ENCODE measurements around the gene CAMK2B. TPM values are rescaled to one million over a fixed set of nuclear protein-coding genes. Genes with fewer than 3 reads are reported as not detected.

The CAMK2B gene
- total and polyA plus RNA-seq, 2 experiments from 2014 or later = not detected

DNA sequence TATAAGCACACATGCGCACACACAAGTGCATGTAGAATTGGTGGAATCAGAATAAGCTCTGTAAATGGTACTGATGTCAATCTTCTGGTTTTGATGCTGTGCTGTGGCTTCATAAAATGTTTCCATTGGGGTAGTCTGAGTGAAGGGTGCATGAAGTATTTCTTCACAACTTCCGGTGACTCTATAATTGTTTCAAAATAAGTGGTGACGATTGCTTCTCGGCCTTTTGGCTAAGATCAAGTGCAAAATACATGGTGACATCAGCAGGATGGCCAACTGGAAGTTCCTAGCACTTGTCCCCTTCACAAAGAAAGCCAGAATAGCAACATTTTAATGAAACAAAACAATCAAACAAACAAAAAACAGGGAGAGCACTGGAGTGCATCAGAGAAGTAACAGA, 41.6 kb upstream of the CAMK2B start:
- Mint-ChIP-seq H3K9me3 (no peaks in the 10 kb centered on the region), H3K27me3 (ENCODE audit: insufficient read depth, low read depth, poor library complexity) (peaks cover 1% of the 10 kb centered on the region), H3K36me3 (ENCODE audit: low read depth) (no peaks in the 10 kb centered on the region), H3K27ac (no peak overlapping the region), H3K4me1 (no peaks in the 10 kb centered on the region), H3K4me3 (no peak overlapping the region)
- DNase-seq (ENCODE audit: low spot score) = no peak
- no peaks in the 10 kb centered on the region for H3F3A ChIP-seq (replicated peaks; ENCODE audit: low read depth)
- TF ChIP-seq ZNF114 (CRISPR knock-in tag; IDR thresholded peaks at IDR 0.05) = no peak
- TF ChIP-seq EZH2 (IDR thresholded peaks at IDR 0.05; ENCODE audit: low read depth, unreplicated experiment) = no peak
- TF ChIP-seq ZNF331 (CRISPR knock-in tag; IDR thresholded peaks at IDR 0.05; ENCODE audit: low read depth) = no peak
- TF ChIP-seq CREB1 (CRISPR knock-in tag; IDR thresholded peaks at IDR 0.05; ENCODE audit: low read depth) = no peak
- TF ChIP-seq EZH2phosphoT487 (IDR thresholded peaks at IDR 0.05; ENCODE audit: unreplicated experiment) = no peak
- no peaks in the 10 kb centered on the region for H4K20me1 ChIP-seq (replicated peaks; ENCODE audit: insufficient read depth)
- no peak overlapping the region for H3K27ac ChIP-seq (ENCODE audit: low read depth)
- no peaks in the 10 kb centered on the region for H3K79me2 ChIP-seq (replicated peaks; ENCODE audit: insufficient read depth)
- H2AFZ ChIP-seq = no peak overlapping the region
- no peaks in the 10 kb centered on the region for H3K36me3 ChIP-seq (ENCODE audit: insufficient read depth)
- H3K9me2 ChIP-seq (ENCODE audit: insufficient read depth) = no peaks in the 10 kb centered on the region
- H3K4me1 ChIP-seq (ENCODE audit: insufficient read depth) = no peaks in the 10 kb centered on the region
- H3K4me2 ChIP-seq = no peak overlapping the region
- no peak for ATAC-seq
- no peak overlapping the region for H3K4me3 ChIP-seq
- no peaks in the 10 kb centered on the region for H3K27me3 ChIP-seq (ENCODE audit: insufficient read depth)

DNA sequence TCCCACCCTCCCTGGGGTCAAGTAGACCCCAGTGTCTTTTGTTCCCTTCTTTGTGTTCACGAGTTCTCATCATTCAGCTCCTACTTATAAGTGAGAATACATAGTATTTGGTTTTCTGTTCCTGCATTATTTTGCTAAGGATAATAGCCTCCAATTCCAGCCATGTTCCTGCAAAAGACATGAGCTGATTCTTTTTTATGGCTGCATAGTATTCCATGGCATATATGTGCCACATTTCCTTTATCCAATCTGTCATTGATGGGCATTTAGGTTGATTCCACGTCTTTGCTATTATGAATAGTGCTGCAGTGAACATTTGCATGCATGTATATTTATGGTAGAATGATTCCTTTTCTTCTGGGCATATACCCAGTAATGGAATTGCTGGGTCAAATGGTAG, 28.3 kb upstream of the CAMK2B start:
- H3K79me2 ChIP-seq (replicated peaks; ENCODE audit: insufficient read depth) = no peaks in the 10 kb centered on the region
- no peak overlapping the region for H2AFZ ChIP-seq
- ATAC-seq (no peak), DNase-seq (ENCODE audit: low spot score) (no peak)
- H4K20me1 ChIP-seq (replicated peaks; ENCODE audit: insufficient read depth) = no peaks in the 10 kb centered on the region
- H3K4me1 Mint-ChIP-seq = peaks cover 5% of the 10 kb centered on the region; the same call in 1 of the 3 replicates
- TF ChIP-seq EZH2 (IDR thresholded peaks at IDR 0.05; ENCODE audit: low read depth, unreplicated experiment) (no peak), STAT1 (IDR thresholded peaks at IDR 0.05; ENCODE audit: unreplicated experiment) (no peak)
- TF ChIP-seq, protein P1, sequence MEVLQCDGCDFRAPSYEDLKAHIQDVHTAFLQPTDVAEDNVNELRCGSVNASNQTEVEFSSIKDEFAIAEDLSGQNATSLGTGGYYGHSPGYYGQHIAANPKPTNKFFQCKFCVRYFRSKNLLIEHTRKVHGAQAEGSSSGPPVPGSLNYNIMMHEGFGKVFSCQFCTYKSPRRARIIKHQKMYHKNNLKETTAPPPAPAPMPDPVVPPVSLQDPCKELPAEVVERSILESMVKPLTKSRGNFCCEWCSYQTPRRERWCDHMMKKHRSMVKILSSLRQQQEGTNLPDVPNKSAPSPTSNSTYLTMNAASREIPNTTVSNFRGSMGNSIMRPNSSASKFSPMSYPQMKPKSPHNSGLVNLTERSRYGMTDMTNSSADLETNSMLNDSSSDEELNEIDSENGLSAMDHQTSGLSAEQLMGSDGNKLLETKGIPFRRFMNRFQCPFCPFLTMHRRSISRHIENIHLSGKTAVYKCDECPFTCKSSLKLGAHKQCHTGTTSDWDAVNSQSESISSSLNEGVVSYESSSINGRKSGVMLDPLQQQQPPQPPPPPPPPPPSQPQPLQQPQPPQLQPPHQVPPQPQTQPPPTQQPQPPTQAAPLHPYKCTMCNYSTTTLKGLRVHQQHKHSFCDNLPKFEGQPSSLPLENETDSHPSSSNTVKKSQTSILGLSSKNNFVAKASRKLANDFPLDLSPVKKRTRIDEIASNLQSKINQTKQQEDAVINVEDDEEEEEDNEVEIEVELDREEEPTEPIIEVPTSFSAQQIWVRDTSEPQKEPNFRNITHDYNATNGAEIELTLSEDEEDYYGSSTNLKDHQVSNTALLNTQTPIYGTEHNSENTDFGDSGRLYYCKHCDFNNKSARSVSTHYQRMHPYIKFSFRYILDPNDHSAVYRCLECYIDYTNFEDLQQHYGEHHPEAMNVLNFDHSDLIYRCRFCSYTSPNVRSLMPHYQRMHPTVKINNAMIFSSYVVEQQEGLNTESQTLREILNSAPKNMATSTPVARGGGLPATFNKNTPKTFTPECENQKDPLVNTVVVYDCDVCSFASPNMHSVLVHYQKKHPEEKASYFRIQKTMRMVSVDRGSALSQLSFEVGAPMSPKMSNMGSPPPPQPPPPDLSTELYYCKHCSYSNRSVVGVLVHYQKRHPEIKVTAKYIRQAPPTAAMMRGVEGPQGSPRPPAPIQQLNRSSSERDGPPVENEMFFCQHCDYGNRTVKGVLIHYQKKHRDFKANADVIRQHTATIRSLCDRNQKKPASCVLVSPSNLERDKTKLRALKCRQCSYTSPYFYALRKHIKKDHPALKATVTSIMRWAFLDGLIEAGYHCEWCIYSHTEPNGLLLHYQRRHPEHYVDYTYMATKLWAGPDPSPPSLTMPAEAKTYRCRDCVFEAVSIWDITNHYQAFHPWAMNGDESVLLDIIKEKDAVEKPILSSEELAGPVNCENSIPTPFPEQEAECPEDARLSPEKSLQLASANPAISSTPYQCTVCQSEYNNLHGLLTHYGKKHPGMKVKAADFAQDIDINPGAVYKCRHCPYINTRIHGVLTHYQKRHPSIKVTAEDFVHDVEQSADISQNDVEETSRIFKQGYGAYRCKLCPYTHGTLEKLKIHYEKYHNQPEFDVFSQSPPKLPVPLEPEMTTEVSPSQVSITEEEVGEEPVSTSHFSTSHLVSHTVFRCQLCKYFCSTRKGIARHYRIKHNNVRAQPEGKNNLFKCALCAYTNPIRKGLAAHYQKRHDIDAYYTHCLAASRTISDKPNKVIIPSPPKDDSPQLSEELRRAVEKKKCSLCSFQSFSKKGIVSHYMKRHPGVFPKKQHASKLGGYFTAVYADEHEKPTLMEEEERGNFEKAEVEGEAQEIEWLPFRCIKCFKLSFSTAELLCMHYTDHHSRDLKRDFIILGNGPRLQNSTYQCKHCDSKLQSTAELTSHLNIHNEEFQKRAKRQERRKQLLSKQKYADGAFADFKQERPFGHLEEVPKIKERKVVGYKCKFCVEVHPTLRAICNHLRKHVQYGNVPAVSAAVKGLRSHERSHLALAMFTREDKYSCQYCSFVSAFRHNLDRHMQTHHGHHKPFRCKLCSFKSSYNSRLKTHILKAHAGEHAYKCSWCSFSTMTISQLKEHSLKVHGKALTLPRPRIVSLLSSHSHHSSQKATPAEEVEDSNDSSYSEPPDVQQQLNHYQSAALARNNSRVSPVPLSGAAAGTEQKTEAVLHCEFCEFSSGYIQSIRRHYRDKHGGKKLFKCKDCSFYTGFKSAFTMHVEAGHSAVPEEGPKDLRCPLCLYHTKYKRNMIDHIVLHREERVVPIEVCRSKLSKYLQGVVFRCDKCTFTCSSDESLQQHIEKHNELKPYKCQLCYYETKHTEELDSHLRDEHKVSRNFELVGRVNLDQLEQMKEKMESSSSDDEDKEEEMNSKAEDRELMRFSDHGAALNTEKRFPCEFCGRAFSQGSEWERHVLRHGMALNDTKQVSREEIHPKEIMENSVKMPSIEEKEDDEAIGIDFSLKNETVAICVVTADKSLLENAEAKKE (CRISPR knock-in tag; IDR thresholded peaks at IDR 0.05) = no peak
- H3K27me3 ChIP-seq (ENCODE audit: insufficient read depth) = no peaks in the 10 kb centered on the region
- H3K27ac Mint-ChIP-seq = no peak overlapping the region
- H3K36me3 Mint-ChIP-seq (ENCODE audit: low read depth) = no peaks in the 10 kb centered on the region
- no peaks in the 10 kb centered on the region for H3F3A ChIP-seq (replicated peaks; ENCODE audit: low read depth)
- no peaks in the 10 kb centered on the region for H3K36me3 ChIP-seq (ENCODE audit: insufficient read depth)
- no peaks in the 10 kb centered on the region; the same call in 2 of the 3 replicates for H3K9me3 Mint-ChIP-seq
- no peak overlapping the region for H3K4me2 ChIP-seq
- H3K27ac ChIP-seq (ENCODE audit: low read depth) = no peak overlapping the region
- no peaks in the 10 kb centered on the region for H3K9me2 ChIP-seq (ENCODE audit: insufficient read depth)
- peaks cover 2% of the 10 kb centered on the region for H3K27me3 Mint-ChIP-seq (ENCODE audit: insufficient read depth, low read depth, poor library complexity)
- H3K4me3 ChIP-seq = no peak overlapping the region
- no peaks in the 10 kb centered on the region; the same call in 1 of the 2 replicates for H3K4me1 ChIP-seq (ENCODE audit: insufficient read depth)
- H3K4me3 Mint-ChIP-seq = no peak overlapping the region

Measured in GM23338 (cell line).